Mammary epithelial cell (primary cell): ENCODE results near the gene GALNT11.

Experiments used
- EZH2 ChIP-seq: IDR thresholded peaks from 2 replicates; pipeline ENCODE4 v1.6.1; 2012; ENCODE audit warnings: low read length, inconsistent platforms, borderline replicate concordance
- TF ChIP-seq, protein P1 (sequence below), 2 donors: IDR thresholded peaks in 1 of 2; conservative IDR thresholded peaks in 1 of 2; 2 replicates each; pipeline ENCODE4 v1.5.1; 2011 to 2012; ENCODE audit warnings: inconsistent platforms in 2 of 2, low read length in 2 of 2, mild to moderate bottlenecking in 2 of 2, control low read depth in 1 of 2, low read depth in 1 of 2; ENCODE audit not compliant: insufficient read depth in 1 of 2; ENCODE audit errors: extremely low read depth in 1 of 2

DNA sequence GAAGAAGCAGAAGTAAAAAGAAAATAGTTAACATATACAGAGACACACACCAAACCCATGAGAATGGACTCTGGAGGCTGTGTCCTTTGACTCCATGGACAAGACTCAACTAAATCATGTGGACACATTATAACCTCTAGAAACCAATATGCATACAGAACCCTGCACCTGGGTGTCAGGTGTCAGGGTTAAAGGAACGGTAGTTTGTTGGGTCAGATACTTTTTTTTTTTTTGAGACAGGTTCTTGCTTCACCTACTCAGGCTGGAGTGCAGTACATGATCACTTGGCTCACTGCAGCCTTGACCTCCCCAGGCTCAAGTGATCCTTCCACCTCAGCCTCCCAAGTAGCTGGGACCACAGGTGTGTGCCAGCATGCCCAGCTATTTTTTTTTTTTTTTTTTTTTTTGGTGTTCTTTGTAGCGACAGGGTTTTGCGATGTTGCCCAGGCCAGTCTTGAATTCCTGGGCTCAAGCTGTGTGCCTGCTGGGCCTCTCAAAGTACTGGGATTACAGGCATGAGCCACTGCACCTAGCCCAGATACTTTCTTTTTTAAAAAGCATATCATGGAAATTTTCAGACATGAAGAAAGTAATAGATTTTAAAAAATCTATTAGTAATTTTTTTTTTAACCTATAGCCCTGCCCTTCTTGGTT is 31.3 kb downstream of the GALNT11 start:
- TF ChIP-seq, protein P1, sequence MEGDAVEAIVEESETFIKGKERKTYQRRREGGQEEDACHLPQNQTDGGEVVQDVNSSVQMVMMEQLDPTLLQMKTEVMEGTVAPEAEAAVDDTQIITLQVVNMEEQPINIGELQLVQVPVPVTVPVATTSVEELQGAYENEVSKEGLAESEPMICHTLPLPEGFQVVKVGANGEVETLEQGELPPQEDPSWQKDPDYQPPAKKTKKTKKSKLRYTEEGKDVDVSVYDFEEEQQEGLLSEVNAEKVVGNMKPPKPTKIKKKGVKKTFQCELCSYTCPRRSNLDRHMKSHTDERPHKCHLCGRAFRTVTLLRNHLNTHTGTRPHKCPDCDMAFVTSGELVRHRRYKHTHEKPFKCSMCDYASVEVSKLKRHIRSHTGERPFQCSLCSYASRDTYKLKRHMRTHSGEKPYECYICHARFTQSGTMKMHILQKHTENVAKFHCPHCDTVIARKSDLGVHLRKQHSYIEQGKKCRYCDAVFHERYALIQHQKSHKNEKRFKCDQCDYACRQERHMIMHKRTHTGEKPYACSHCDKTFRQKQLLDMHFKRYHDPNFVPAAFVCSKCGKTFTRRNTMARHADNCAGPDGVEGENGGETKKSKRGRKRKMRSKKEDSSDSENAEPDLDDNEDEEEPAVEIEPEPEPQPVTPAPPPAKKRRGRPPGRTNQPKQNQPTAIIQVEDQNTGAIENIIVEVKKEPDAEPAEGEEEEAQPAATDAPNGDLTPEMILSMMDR (conservative IDR thresholded peaks at IDR 0.05 in 1 of 2, IDR thresholded peaks at IDR 0.05 in 1 of 2; ENCODE audit: extremely low read depth in 1 of 2, insufficient read depth in 1 of 2, low read depth in 1 of 2, low read length in 2 of 2) = no peak
- no peak for TF ChIP-seq EZH2
